ENCODE data around the gene TEX36. TPM values are rescaled to one million over a fixed set of nuclear protein-coding genes. Genes with fewer than 3 reads are reported as not detected.
"Not testable (repeated sequence)": the region's sequence is repeated elsewhere in the genome, so short reads cannot be mapped to it uniquely, and the experiment has no call there.

Gene TEX36
- total RNA-seq, 4 donors from 2014 or later = not detected

DNA sequence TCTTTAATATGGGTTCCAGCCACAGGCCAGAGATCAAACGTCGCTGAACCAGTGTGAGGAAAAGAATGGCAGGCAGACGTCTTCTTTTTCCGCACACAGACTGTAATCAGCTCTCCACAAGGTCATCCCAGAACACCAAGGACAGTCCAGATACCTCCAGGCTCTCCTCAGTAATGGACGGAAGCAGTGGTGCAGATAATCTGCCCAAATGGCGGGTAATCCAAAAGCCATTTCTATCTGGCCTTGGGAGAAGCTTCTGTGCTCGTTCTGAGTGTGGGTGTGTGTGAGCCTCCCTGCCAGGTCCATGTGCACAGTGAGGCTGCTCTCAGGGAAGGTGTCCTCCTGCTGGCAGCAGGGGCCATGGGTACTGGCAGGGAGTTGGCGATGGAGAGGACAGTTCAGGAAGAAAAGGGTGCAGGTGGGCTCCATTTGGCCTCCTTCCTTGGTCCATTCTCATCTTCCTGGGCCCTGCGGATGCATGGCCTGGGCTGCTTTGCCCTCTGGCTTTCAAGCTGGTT lies 15.6 kb upstream of the TEX36 start:
- H3K27ac ChIP-seq = no peak overlapping the region
- no peak overlapping the region for H3K4me3 ChIP-seq
- TF ChIP-seq, protein P1, sequence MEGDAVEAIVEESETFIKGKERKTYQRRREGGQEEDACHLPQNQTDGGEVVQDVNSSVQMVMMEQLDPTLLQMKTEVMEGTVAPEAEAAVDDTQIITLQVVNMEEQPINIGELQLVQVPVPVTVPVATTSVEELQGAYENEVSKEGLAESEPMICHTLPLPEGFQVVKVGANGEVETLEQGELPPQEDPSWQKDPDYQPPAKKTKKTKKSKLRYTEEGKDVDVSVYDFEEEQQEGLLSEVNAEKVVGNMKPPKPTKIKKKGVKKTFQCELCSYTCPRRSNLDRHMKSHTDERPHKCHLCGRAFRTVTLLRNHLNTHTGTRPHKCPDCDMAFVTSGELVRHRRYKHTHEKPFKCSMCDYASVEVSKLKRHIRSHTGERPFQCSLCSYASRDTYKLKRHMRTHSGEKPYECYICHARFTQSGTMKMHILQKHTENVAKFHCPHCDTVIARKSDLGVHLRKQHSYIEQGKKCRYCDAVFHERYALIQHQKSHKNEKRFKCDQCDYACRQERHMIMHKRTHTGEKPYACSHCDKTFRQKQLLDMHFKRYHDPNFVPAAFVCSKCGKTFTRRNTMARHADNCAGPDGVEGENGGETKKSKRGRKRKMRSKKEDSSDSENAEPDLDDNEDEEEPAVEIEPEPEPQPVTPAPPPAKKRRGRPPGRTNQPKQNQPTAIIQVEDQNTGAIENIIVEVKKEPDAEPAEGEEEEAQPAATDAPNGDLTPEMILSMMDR (IDR thresholded peaks at IDR 0.05) = no peak
- TF ChIP-seq POLR2A (IDR thresholded peaks at IDR 0.05) = no peak
- DNase-seq = no peak
- H3K27me3 ChIP-seq = no peaks in the 10 kb centered on the region
- H3K4me1 ChIP-seq = peaks cover 0 to 17% (median 6%) of the 10 kb centered on the region in 3 donors
- 83 to 87% methylated on average over 8 to 9 of the region's 9 CpGs for WGBS, 2 donors
- H3K9me3 ChIP-seq = no peaks in the 10 kb centered on the region
- H3K36me3 ChIP-seq = no peaks in the 10 kb centered on the region
- intact Hi-C loops (cut with DNase I) = no loop called here

DNA sequence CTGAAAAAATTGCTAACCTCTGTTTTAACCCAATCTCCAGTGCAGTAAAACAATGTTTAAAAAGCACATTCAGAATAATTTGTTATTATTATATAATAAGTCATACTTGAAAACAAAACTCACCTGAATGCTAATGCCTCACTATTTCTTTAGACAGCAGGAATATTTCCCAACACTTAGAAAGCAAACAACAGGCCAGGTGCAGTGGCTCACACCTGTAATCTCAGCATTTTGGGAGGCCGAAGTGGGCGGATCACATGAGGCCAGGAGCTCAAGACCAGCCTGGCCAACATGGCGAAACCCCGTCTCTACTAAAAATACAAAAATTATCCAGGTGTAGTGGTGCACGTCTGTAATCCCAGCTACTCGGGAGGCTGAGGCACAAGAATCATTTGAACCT lies 13.9 kb upstream of the TEX36 start:
- WGBS, 2 donors = 86 to 93% methylated on average over 6 of the region's 6 CpGs

DNA sequence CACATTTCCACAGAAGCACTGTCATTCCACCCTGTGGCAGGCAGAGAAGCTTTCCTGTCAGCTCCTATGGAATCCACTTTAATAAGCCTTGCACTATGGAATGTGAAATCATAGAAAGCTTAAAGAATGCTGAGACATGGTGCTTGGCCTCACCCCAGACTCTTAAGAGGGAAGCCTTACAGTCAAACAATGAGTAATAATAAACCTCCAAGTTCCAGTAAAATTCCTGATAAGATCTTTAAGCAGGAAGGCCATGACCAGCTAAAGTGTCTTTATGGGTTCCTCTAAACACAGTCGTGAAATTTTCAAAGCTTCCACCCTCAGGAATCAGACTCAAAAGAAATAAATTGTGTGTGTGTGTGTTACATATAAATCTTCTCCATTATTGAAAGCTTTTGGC lies 11.9 kb upstream of the TEX36 start:
- 29 to 37% methylated on average over 1 of the region's 1 CpG for WGBS, 2 donors
- Histone ChIP-seq H3K27me3 (no peaks in the 10 kb centered on the region), H3K9me3 (no peaks in the 10 kb centered on the region), H3K4me1 (peaks cover 6 to 47% (median 6%) of the 10 kb centered on the region in 3 donors), H3K36me3 (no peaks in the 10 kb centered on the region), H3K27ac (peak overlapping the region in 1 of 4 donors; percentile 29), H3K4me3 (no peak overlapping the region)
- no peak for DNase-seq
- TF ChIP-seq, protein P1 (IDR thresholded peaks at IDR 0.05) = no peak
- no peak for TF ChIP-seq POLR2A (IDR thresholded peaks at IDR 0.05)
- intact Hi-C loops (cut with DNase I) = no loop called here

More for the DNA sequence above, 13.9 kb upstream of the TEX36 start:
- DNase-seq; H3K27me3 ChIP-seq; H3K9me3 ChIP-seq; H3K36me3 ChIP-seq; H3K27ac ChIP-seq; intact Hi-C loops (cut with DNase I); H3K4me3 ChIP-seq: not testable (repeated sequence)
- peaks cover 6 to 34% (median 6%) of the 10 kb centered on the region in 3 donors for H3K4me1 ChIP-seq

DNA sequence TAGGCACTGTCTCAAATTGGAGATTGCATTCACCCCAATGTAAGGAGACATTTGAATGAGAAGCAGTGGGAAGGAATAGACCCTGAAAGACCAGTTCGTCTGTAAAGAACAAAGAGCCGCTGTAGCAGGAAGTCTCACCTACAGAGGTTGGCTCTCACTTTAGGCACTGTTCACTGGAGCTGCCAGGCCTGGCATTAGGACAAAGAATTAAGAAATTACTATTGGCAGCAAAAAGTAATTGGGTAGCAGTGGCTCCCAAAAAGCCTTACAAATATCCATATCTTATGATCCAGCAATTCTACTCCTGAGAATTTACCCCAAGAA lies 10.5 kb upstream of the TEX36 start:
- intact Hi-C loops (cut with DNase I) = no loop called here
- Histone ChIP-seq H3K36me3 (no peaks in the 10 kb centered on the region), H3K4me3 (no peak overlapping the region), H3K9me3 (no peaks in the 10 kb centered on the region), H3K27ac (peak overlapping the region; percentile 16 to 55 (median 36)), H3K27me3 (no peaks in the 10 kb centered on the region), H3K4me1 (peaks cover 6 to 47% (median 6%) of the 10 kb centered on the region in 3 donors)
- DNase-seq = no peak
- TF ChIP-seq, protein P1 (IDR thresholded peaks at IDR 0.05) = no peak
- no peak for TF ChIP-seq POLR2A (IDR thresholded peaks at IDR 0.05)
- WGBS, 2 donors = 44 to 49% methylated on average over 2 of the region's 2 CpGs

DNA sequence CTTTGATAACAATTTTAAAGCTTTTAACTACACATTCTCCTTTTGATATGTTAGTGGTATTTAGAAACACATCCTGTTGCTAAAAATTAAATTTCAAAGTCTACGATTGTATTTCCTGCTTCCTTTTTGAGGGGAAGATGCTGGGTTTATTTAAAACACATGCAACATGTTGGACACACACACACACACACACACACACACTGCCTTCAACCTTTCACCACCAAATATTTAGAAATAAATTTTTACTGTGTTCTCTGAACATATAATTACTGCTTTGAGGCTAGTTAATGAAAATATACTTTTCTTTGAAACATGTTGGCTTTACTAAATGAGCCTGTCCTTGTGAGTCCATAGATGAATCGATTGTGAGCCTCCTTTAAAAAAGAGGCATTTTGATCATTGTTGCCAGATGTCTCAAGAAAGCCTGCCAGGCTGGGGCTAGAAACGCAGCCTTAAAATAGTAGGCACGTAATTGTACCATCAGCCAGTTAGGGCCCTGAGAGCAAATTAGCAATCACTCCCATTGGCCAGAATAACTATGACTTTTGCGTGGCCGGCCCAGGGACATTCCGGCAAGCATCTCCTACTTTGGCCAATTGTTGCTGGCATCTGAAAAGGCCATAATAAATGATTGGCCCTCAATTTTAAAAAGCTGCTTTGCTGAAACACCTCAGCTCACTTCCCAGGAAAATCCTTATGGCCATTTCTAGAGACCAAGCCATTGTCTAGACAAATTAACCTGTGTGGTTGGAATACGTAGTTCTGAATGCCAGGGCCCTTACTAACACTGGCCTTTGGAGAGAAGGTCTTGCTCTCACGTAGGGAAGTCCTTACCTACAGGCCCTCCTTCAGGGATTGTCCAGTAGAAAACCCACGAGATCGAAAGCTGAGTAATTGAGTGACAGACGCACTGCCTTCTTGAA lies 9.9 kb upstream of the TEX36 start:
- Histone ChIP-seq H3K27ac (peak overlapping the region; percentile 16 to 55 (median 36)), H3K4me3 (no peak overlapping the region), H3K9me3 (no peaks in the 10 kb centered on the region), H3K4me1 (peaks cover 6 to 47% (median 6%) of the 10 kb centered on the region in 3 donors), H3K36me3 (no peaks in the 10 kb centered on the region), H3K27me3 (no peaks in the 10 kb centered on the region)
- DNase-seq = no peak
- TF ChIP-seq POLR2A (IDR thresholded peaks at IDR 0.05) = no peak
- TF ChIP-seq, protein P1 (IDR thresholded peaks at IDR 0.05) = no peak
- intact Hi-C loops (cut with DNase I) = no loop called here
- WGBS, 2 donors = 58 to 68% methylated on average over 10 to 12 of the region's 12 CpGs

All from esophagus squamous epithelium (tissue), 5 donors.